ENCODE measurements around the gene LPAR1.

Gene LPAR1

DNA sequence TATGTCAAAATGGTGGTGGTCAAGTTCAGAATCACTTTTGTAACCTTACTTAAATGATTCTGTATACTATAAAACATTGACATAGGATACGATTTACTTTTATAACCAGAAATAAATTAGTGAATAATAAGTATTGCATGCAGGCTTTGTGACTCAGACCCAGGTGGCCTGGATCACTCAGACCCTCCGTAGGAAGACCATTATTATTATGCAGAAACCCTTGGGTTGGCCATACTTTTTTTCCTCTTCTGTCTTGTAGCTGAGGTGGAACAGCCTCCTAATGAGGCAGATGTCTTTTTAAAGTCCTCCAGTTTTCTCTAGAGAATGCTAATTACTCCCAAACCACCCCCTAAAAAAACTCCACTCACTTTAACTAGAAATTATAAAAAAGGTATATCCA lies 121.9 kb downstream of the LPAR1 start:
- TF ChIP-seq, protein P1, sequence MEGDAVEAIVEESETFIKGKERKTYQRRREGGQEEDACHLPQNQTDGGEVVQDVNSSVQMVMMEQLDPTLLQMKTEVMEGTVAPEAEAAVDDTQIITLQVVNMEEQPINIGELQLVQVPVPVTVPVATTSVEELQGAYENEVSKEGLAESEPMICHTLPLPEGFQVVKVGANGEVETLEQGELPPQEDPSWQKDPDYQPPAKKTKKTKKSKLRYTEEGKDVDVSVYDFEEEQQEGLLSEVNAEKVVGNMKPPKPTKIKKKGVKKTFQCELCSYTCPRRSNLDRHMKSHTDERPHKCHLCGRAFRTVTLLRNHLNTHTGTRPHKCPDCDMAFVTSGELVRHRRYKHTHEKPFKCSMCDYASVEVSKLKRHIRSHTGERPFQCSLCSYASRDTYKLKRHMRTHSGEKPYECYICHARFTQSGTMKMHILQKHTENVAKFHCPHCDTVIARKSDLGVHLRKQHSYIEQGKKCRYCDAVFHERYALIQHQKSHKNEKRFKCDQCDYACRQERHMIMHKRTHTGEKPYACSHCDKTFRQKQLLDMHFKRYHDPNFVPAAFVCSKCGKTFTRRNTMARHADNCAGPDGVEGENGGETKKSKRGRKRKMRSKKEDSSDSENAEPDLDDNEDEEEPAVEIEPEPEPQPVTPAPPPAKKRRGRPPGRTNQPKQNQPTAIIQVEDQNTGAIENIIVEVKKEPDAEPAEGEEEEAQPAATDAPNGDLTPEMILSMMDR (IDR thresholded peaks at IDR 0.05; ENCODE audit: control insufficient read depth, insufficient read depth, low read depth, low read length, missing control alignments): no peak
- no peak for DNase-seq (ENCODE audit: low read depth)

DNA sequence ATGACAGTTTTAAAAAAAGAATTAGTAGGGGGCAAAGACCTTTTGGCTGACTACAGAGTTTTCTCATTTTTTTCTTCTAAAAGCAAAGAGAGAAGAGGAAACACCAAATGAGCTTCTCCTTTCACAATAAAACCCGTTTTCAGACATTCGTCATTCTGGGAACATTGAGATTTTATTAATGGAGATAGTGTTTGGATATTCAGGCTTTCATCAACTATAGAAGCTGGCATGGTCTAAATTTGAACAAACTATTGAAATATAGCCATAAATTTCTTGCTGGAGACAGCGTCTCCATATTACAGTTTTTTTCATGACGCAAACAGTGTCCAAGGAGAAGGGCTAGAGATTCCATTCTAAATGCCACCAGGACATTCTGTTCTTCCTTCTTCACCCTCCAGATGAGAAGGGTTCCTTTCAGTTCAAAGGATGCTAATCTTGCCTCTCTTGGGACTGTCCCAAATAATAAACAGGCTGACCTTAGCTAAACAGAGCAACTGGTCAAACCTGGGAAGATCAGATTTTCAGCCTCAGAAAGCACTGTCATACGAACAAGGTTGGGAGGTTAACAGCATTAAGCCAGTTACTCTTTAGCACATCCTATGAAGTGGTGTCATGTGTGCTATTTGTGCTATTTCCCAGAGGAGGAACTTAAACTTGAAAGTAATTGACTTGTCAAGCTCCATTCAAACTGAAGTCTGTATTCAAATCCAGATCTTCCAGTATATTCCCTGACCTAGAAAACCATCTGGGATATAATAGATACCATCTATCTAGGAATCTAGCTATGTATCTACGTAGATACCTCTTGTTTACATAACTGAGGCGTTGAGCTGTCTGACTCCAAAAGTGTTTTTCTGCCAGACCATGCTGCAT lies 125.6 kb downstream of the LPAR1 start:
- TF ChIP-seq, protein P1 (IDR thresholded peaks at IDR 0.05; ENCODE audit: control insufficient read depth, insufficient read depth, low read depth, low read length, missing control alignments): no peak
- DNase-seq (ENCODE audit: low read depth): no peak
- no peak overlapping the region for H3K4me3 ChIP-seq (ENCODE audit: control insufficient read depth, low read depth, low read length)

More for the DNA sequence above, 121.9 kb downstream of the LPAR1 start:
- H3K4me3 ChIP-seq (ENCODE audit: control insufficient read depth, low read depth, low read length): no peak overlapping the region

DNA sequence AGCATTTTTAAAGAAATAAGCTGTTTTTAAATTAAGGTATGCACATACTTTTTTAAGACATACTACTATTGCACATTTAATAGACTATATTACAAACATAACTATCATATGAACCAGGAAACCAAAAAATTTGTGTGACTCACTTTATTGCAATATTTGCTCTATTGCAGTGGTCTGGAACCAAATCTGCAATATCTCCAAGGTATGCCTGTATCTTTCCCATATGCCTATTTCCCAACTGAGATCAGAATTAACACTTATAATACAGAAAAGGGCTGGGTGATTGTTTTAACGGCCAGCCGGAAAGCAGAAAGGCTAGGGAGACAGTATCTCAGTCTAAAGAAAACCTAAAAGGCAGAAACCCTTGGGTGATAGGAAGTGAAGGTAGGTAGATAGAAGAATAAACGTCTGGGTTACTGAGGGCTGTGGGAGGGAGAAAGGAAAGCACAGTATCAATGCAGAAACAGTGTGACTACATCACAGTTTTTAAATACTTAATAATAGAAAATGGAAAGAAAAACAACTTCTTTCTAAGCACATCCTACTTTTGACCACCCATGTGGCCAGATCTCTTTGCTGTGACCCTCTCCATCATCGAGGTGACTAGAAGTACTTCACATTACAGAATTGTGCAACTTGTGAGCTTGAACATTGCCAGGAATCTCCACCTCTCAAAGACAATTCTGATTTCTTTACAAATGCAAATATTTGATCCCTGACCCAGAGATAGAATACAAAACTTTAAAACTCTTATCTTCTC lies 126.4 kb downstream of the LPAR1 start:
- H3K4me3 ChIP-seq (ENCODE audit: control insufficient read depth, low read depth, low read length): no peak overlapping the region
- DNase-seq (ENCODE audit: low read depth): peak; percentile 75
- TF ChIP-seq, protein P1 (IDR thresholded peaks at IDR 0.05; ENCODE audit: control insufficient read depth, insufficient read depth, low read depth, low read length, missing control alignments): no peak

DNA sequence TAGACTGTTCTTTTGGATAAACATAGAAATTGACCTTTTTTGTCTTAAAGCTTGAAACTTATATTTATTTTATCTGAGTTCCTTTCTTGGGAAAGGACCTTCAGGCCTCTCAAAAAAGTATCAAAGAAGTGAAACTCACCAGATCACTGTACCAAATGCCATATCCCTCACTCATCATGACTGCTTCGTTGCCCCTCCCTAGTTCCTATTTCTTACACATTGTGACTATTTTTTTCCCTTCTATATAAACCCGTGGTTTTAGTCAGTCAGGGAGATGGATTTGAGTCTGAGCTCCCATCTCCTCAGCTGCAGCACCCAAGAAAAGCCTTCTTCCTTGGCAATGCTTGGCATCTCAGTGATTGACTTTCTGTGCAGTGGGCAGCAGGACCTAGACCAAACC lies 129.4 kb downstream of the LPAR1 start:
- TF ChIP-seq, protein P1 (IDR thresholded peaks at IDR 0.05; ENCODE audit: control insufficient read depth, insufficient read depth, low read depth, low read length, missing control alignments): no peak
- H3K4me3 ChIP-seq (ENCODE audit: control insufficient read depth, low read depth, low read length): no peak overlapping the region
- no peak for DNase-seq (ENCODE audit: low read depth)

DNA sequence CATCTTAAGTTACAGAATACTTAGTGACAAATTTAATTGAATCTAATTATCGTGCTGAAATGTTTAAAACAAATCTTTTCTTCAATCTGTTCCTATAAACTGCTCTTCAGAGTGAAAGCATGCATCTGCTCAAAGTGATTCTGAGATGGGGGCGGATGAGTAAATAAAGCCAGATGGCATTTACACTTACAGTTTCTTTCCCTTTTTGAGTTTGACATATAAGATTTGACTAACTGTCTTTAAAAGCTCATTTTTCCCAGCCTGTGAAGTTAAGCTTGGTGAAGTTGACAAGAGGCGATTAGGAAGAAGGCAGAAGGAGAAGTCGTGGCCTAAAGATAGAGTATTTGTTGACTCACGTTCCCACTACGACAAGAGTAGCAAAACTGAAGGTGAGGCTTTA lies 137.4 kb downstream of the LPAR1 start:
- TF ChIP-seq, protein P1 (IDR thresholded peaks at IDR 0.05; ENCODE audit: control insufficient read depth, insufficient read depth, low read depth, low read length, missing control alignments): no peak
- H3K4me3 ChIP-seq (ENCODE audit: control insufficient read depth, low read depth, low read length): no peak overlapping the region
- DNase-seq (ENCODE audit: low read depth): no peak

DNA sequence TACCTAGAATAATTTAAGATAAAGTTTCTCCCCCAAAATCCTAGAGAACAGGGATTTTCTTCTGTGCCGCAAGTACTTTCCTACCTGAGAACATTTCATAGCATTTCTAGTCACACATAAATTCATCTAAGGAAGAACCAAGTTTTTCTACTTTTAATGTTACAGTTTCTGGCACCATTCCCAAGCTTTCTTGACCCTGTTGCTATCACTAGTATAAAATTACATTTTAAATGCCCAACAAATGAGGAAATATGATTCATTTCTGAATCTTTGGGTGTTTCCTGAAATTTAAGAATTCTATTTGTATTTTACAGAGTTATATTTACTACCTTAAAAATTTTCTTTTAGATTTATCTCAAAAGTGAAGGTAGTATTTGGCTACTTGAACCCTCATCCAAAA lies 137.8 kb downstream of the LPAR1 start:
- DNase-seq (ENCODE audit: low read depth): no peak
- H3K4me3 ChIP-seq (ENCODE audit: control insufficient read depth, low read depth, low read length): no peak overlapping the region
- TF ChIP-seq, protein P1 (IDR thresholded peaks at IDR 0.05; ENCODE audit: control insufficient read depth, insufficient read depth, low read depth, low read length, missing control alignments): no peak
